Dendritic cell treated with granulocyte-macrophage colony-stimulating factor and Interleukin-4, amounts not matched to agents 40 ng/mL and 50 ng/mL, for 4 days (primary cell): ENCODE data around the gene MED13.
"Not testable (repeated sequence)": the region's sequence is repeated elsewhere in the genome, so short reads cannot be mapped to it uniquely, and the experiment has no call there.

Experiments used
- H3K27ac Mint-ChIP-seq: one replicate; pipeline ENCODE4 v1.8.0; 2022; ENCODE audit warnings: mild to moderate bottlenecking, mixed read lengths
- H3K27me3 Mint-ChIP-seq: one replicate; pipeline ENCODE4 v1.8.0; 2022; ENCODE audit warnings: mild to moderate bottlenecking, mixed read lengths
- H3K36me3 Mint-ChIP-seq: one replicate; pipeline ENCODE4 v1.8.0; 2022; ENCODE audit warnings: low read depth, mixed read lengths
- H3K4me1 Mint-ChIP-seq: one replicate; pipeline ENCODE4 v1.8.0; 2022; ENCODE audit warnings: low read depth, mixed read lengths
- H3K4me3 Mint-ChIP-seq: one replicate; pipeline ENCODE4 v1.8.0; 2022; ENCODE audit warnings: mild to moderate bottlenecking, moderate library complexity, mixed read lengths
- H3K9me3 Mint-ChIP-seq: one replicate; pipeline ENCODE4 v1.8.0; 2022; ENCODE audit warnings: mixed read lengths
- intact Hi-C: fragments of 100-400 bp; cut with micrococcal nuclease; formaldehyde crosslinking; loops from one replicate; pipeline ENCODE4 v1.15.0; 2022

The MED13 gene

GRCh38 chr17:62076864-62077788, 12.0 kb upstream of the MED13 start:
- Mint-ChIP-seq H3K4me1 (no peaks in the 10 kb centered on the region), H3K36me3 (no peaks in the 10 kb centered on the region), H3K4me3 (no peak overlapping the region), H3K9me3 (no peaks in the 10 kb centered on the region), H3K27ac (no peak overlapping the region), H3K27me3 (peaks cover 21% of the 10 kb centered on the region)
- intact Hi-C loops: no loop called here

DNA sequence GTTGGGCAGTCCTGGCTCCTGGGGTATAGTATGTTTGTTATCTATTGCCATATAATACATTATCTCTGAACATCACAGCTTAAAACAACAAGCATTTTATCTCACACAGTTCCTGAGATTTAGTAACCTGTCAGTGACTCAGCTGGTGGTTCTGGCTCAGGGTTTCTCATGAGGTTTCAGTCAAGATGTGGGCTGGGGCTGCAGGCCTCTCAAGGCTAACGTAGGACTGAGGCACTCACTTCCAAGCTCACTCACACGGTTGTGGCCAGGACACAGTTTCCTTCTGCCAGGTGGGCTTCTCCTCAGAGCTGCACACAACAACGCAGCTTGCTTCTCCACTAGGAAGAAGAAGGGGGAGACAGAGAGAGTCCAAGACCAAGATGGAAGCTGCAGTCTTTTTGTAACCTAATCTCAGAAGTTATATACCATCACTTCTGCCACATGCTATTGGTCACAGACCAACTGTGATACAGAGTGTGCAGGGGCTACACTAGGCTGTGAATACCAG, 10.3 kb upstream of the MED13 start:
- Mint-ChIP-seq H3K4me3 (no peak overlapping the region), H3K27ac (no peak overlapping the region), H3K9me3 (no peaks in the 10 kb centered on the region), H3K27me3 (peaks cover 21% of the 10 kb centered on the region), H3K4me1 (no peaks in the 10 kb centered on the region), H3K36me3 (no peaks in the 10 kb centered on the region)
- intact Hi-C loops: no loop called here

GRCh38 chr17:62073993-62074392, 8.9 kb upstream of the MED13 start:
- H3K36me3 Mint-ChIP-seq: no peaks in the 10 kb centered on the region
- no peak overlapping the region for H3K27ac Mint-ChIP-seq
- intact Hi-C loops: no loop called here
- H3K4me1 Mint-ChIP-seq: no peaks in the 10 kb centered on the region
- H3K4me3 Mint-ChIP-seq: no peak overlapping the region
- peaks cover 15% of the 10 kb centered on the region for H3K27me3 Mint-ChIP-seq
- H3K9me3 Mint-ChIP-seq: no peaks in the 10 kb centered on the region

GRCh38 chr17:62072855-62073254, 7.8 kb upstream of the MED13 start:
- peaks cover 17% of the 10 kb centered on the region for H3K27me3 Mint-ChIP-seq
- H3K4me1 Mint-ChIP-seq, H3K36me3 Mint-ChIP-seq, intact Hi-C loops, H3K9me3 Mint-ChIP-seq, H3K27ac Mint-ChIP-seq, H3K4me3 Mint-ChIP-seq: not testable (repeated sequence)

DNA sequence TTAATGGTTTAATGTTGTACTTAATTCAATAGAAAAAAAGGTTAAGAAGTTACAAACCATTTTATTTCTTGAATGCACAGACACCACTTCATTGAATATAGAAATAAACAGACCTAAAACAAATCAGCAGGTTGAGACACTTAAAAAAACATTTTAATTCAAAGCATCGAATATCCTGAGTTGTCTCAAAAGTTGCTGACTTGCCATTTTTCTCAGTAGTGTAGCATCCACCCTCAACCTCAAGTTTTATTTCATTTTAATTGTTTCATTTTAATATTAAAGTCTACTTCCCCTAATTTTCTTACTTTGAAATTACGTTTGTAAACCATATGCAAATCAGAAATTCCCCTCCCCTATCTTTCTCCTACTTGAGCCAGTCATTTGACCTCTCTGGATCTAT, 5.8 kb upstream of the MED13 start:
- Mint-ChIP-seq H3K4me1 (no peaks in the 10 kb centered on the region), H3K27ac (peak overlapping the region; percentile 4), H3K27me3 (peaks cover 6% of the 10 kb centered on the region), H3K4me3 (no peak overlapping the region), H3K9me3 (no peaks in the 10 kb centered on the region), H3K36me3 (peaks cover under 1% of the 10 kb centered on the region)
- intact Hi-C loops: no loop called here

DNA sequence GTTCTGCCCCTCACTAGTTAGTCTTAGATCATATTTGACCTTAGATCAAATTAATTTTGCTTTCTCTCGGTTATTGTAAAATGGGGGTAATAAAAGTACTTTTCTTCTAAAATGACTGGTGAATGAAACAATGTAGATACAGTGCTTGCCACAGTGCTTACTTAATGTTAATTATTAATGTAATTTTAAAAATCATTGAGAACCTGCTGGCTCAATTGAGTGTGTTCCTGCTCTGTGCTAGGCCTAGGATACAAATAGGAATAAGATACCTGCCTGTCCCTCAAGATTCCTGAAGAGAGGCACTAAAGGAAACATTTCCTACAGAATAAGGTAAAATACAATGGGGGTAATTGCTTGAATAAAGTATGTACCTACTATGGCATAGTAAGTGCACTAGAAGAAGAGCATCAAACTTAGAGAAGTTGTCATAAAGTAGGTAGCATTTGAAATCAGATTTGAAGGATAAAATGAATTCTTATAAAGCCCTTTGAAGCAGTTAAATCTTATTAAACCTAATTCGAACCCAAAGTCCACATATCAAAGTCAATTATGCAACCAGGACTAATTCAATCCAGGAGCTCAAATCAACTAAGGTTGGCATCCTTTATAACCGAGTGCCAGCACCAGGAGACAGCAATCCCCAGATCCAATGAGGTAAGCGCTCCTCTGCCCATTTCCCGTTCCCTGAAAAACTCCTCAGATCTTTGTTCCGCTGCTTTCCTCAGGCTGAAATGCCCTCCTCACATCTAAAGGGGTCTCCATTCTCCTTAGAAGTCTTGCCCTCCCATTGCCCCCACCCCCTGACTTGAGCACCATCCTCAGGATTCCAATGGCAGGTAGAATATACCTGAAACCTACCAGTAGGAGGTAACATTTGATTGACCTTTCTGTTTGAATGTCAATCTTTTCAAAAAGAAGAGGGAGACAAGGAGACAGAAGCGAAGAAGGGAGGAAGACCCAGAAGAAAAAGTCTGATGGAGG, 2.4 kb upstream of the MED13 start:
- intact Hi-C loops: loop anchor here (10.0 kb wide), 1 partner anchor 203 kb away; the partner anchor contains the start of gene BRIP1
- H3K9me3 Mint-ChIP-seq: no peaks in the 10 kb centered on the region
- peaks cover 34% of the 10 kb centered on the region for H3K36me3 Mint-ChIP-seq
- no peak overlapping the region for H3K27ac Mint-ChIP-seq
- no peak overlapping the region for H3K4me3 Mint-ChIP-seq
- H3K27me3 Mint-ChIP-seq: peaks cover 2% of the 10 kb centered on the region
- H3K4me1 Mint-ChIP-seq: peaks cover 20% of the 10 kb centered on the region

DNA sequence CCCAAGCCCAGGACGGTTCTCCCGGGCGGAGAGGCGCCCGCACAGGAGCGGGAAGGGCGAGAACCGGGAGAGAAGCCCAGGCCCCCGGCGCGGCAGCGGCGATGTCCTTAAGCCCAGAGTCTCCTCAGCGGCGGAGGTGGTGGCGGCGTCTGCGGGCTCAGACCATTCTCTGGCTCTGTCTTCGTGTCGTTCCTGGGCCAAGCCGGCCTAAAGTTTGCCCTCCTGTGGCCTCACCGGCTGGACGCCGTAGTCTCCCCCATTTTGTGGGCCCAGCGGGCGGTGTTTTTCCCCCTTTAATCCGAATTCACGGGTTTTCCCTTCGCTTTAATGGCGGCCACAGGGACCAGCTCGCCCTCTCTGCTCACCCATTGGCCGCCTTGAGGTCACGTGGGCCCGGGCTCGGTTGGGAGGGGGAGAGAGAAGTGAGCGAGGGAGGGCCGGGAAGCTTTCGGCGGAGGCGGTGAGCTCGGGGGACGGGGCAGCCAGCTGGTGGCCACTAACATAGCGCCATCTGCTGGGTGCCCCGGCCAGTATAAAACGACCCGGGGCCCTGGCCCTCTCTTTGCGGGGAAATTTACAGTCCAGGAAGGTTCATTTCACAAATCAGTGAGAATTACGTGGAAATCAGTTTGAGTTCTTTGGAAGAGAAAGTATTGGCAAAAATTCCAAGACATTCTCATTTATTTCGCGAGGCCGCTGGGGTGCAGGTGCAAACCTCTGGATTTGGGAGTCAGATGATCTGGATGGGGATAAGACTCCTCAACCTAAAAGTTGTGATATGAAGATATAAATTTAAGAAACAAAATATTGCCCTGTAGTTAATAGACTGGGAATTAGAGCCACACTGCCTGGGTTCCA, 762 bp upstream of the MED13 start:
- Mint-ChIP-seq H3K27ac (peak overlapping the region; percentile 98), H3K4me1 (peaks cover 24% of the 10 kb centered on the region), H3K27me3 (peaks cover 2% of the 10 kb centered on the region), H3K4me3 (peak overlapping the region; percentile 96), H3K9me3 (no peaks in the 10 kb centered on the region), H3K36me3 (peaks cover 40% of the 10 kb centered on the region)
- intact Hi-C loops: loop anchor here (1.0 to 10.0 kb wide), 2 partner anchors 43 to 201 kb away; partner anchors contain the start of gene BRIP1

DNA sequence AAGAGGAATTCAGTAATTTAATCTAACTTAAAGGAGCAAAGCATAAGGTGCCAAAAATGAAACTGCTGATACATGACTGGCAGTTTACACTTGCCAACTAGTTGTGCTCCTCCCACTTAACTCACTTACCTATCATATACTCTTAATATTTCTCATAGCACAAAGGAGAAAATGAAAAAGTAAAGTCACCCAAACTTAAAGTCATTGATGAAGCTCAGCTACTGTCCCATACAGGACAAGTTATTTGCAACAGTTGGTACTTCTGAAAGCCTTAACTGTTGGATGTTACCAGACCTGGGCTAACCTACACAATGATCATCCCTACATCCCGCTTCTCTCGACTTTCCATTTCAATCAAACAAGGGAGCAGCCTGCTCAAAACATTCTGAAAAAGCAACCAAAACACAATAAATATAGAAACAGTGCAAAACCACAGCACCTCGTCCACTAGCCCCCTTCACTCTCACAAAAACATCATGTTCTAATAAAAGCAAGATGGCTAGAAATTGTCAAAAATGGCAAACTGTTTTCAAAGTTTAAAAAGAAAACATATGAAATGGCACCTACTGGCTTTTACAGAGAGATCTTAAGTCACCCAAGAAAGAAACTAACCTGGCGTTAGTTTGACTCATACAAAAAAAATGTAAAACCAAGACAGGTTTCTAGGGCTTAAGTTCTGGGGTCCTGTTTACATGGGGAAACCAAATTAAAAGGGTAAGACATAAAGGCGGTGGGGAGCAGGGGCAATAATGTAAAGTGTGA, 868 bp downstream of the MED13 start:
- Mint-ChIP-seq H3K27me3 (peaks cover 2% of the 10 kb centered on the region), H3K27ac (peak overlapping the region; percentile 98), H3K4me1 (peaks cover 29% of the 10 kb centered on the region), H3K9me3 (no peaks in the 10 kb centered on the region), H3K36me3 (peaks cover 56% of the 10 kb centered on the region), H3K4me3 (peak overlapping the region; percentile 96)
- intact Hi-C loops: loop anchor here (10.0 kb wide), 1 partner anchor 199 kb away; the partner anchor contains the start of gene BRIP1

GRCh38 chr17:62062944-62063343, 2.1 kb downstream of the MED13 start:
- Mint-ChIP-seq H3K27ac (peak overlapping the region; percentile 53), H3K9me3 (no peaks in the 10 kb centered on the region), H3K27me3 (peaks cover 1% of the 10 kb centered on the region), H3K4me3 (peak overlapping the region; percentile 96), H3K36me3 (peaks cover 69% of the 10 kb centered on the region), H3K4me1 (peaks cover 35% of the 10 kb centered on the region)
- intact Hi-C loops: loop anchor here (10.0 kb wide), 1 partner anchor 198 kb away; the partner anchor contains the start of gene BRIP1

DNA sequence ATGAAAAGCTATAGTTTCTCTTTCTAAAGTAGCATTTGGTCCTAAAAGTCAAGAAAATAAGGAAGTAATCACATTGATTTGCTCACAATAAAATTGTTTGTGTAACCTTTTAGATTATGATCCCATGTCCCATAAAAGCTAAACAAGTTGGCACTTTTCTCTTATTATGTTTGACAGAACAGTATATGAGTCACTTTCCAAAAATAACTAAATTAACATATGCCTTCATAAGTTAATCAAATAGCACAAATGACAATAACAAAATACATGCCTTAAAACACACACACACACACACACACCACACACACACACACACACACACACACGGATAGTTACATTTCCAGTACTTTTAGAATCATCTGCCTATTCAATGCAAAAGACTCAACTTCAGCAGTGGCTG, 2.8 kb downstream of the MED13 start:
- Mint-ChIP-seq H3K4me1 (peaks cover 38% of the 10 kb centered on the region), H3K27me3 (no peaks in the 10 kb centered on the region), H3K4me3 (peak overlapping the region; percentile 74), H3K27ac (peak overlapping the region; percentile 53), H3K36me3 (peaks cover 73% of the 10 kb centered on the region), H3K9me3 (no peaks in the 10 kb centered on the region)
- intact Hi-C loops: loop anchor here (10.0 kb wide), 1 partner anchor 198 kb away; the partner anchor contains the start of gene BRIP1

- H3K4me3 Mint-ChIP-seq: no peak overlapping the region
- peaks cover 38% of the 10 kb centered on the region for H3K4me1 Mint-ChIP-seq
- H3K9me3 Mint-ChIP-seq: no peaks in the 10 kb centered on the region
- no peak overlapping the region for H3K27ac Mint-ChIP-seq
- peaks cover 66% of the 10 kb centered on the region for H3K36me3 Mint-ChIP-seq
- H3K27me3 Mint-ChIP-seq: no peaks in the 10 kb centered on the region
- intact Hi-C loops: loop anchor here (10.0 kb wide), 1 partner anchor 55 kb away; no protein-coding TSS in a partner anchor
These were observed 5.7 kb downstream of the MED13 start for GRCh38 chr17:62059414-62059813.

DNA sequence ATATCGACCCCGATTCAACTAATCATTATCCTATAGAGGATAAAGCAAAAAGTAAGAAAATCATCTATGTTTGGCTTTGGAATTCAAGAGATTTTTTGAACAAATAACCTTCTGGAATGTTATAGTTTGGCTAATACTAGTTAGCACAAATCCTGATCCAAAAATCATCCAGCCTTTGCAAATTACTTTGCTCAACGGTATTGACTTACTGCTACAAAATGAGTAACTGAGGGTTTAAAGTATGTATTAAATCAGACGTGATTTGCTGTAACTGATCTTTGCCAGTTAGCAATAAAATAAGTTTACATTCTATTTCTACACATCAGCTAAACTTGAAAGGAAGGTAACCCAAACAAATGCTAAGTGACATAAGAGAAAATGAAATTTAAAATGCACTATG, 6.5 kb downstream of the MED13 start:
- no peaks in the 10 kb centered on the region for H3K27me3 Mint-ChIP-seq
- H3K9me3 Mint-ChIP-seq: no peaks in the 10 kb centered on the region
- peaks cover 60% of the 10 kb centered on the region for H3K36me3 Mint-ChIP-seq
- H3K4me3 Mint-ChIP-seq: no peak overlapping the region
- H3K4me1 Mint-ChIP-seq: peaks cover 30% of the 10 kb centered on the region
- intact Hi-C loops: loop anchor here (10.0 kb wide), 1 partner anchor 54 kb away; no protein-coding TSS in a partner anchor
- no peak overlapping the region for H3K27ac Mint-ChIP-seq
